IMR-90 (cell line): Measurements from ENCODE around the gene TCFL5.

ENCODE experiments used
- BHLHE40 ChIP-seq: fragments of 150-350 bp; IDR thresholded peaks from 2 replicates; pipeline ENCODE4 v1.6.1; 2016; ENCODE audit warnings: mild to moderate bottlenecking, low read depth, low read length
- CEBPB ChIP-seq: IDR thresholded peaks from 2 replicates; pipeline ENCODE4 v1.6.1; 2012; ENCODE audit warnings: low read depth, low read length, improper control_type of control experiment
- CHD1 ChIP-seq: IDR thresholded peaks from 2 replicates; pipeline ENCODE4 v1.6.1; 2012; ENCODE audit warnings: low read depth, low read length, improper control_type of control experiment
- CTCF ChIP-seq: conservative IDR thresholded peaks from 2 replicates; pipeline ENCODE4 v1.5.1; 2012; ENCODE audit warnings: mild to moderate bottlenecking, low read depth, low read length, improper control_type of control experiment
- ELK1 ChIP-seq: fragments of 150-350 bp; IDR thresholded peaks from 2 replicates; pipeline ENCODE4 v1.6.1; 2016; ENCODE audit warnings: low read depth, mild to moderate bottlenecking, low read length, moderate library complexity, borderline replicate concordance
- FOS ChIP-seq: fragments of 150-350 bp; IDR thresholded peaks from 2 replicates; pipeline ENCODE4 v1.6.1; 2016; ENCODE audit warnings: low read depth, low read length
- MXI1 ChIP-seq: IDR thresholded peaks from 2 replicates; pipeline ENCODE4 v1.6.1; 2012; ENCODE audit warnings: low read depth, mild to moderate bottlenecking, low read length, moderate library complexity, borderline replicate concordance
- POLR2A ChIP-seq: IDR thresholded peaks from 2 replicates; pipeline ENCODE4 v1.6.1; 2012; ENCODE audit warnings: mild to moderate bottlenecking, low read depth, low read length
- RAD21 ChIP-seq: IDR thresholded peaks from 2 replicates; pipeline ENCODE4 v1.6.1; 2012; ENCODE audit warnings: low read length, improper control_type of control experiment
- RCOR1 ChIP-seq: IDR thresholded peaks from 2 replicates; pipeline ENCODE4 v1.6.1; 2012; ENCODE audit warnings: mild to moderate bottlenecking, low read length, improper control_type of control experiment; ENCODE audit not compliant: insufficient replicate concordance
- RFX5 ChIP-seq: IDR thresholded peaks from 2 replicates; pipeline ENCODE4 v1.8.0; 2012; ENCODE audit warnings: low read depth, mild to moderate bottlenecking, low read length, moderate library complexity
- SMC3 ChIP-seq: fragments of 150-350 bp; IDR thresholded peaks from 2 replicates; pipeline ENCODE4 v1.6.1; 2016; ENCODE audit warnings: low read depth, mild to moderate bottlenecking, antibody characterized with exemption, low read length, moderate library complexity
- USF2 ChIP-seq: fragments of 150-350 bp; IDR thresholded peaks from 2 replicates; pipeline ENCODE4 v1.6.1; 2017; ENCODE audit warnings: mild to moderate bottlenecking, antibody characterized with exemption, low read length, low read depth

GRCh38 chr20:62791301-62792181 is 70.1 kb downstream of the TCFL5 start:
- TF ChIP-seq RAD21 (peak; percentile 98), CTCF (peak; percentile 99), ELK1 (no peak), USF2 (no peak), POLR2A (peak; percentile 46; the same call in 1 of the 2 replicates), BHLHE40 (no peak), RFX5 (no peak), FOS (no peak), CHD1 (no peak), SMC3 (peak; percentile 99), RCOR1 (no peak), CEBPB (no peak), MXI1 (peak; percentile 90)
